ENCODE measurements around the gene MOB1A.
"Not testable (repeated sequence)": the region's sequence is repeated elsewhere in the genome, so short reads cannot be mapped to it uniquely, and the experiment has no call there.

Gene MOB1A

GRCh38 chr2:74178211-74179062 lies at the start of gene MOB1A:
MOB1A (minus strand) TSS chr2:74178879; CDS start chr2:74178674, 205 bp downstream.
- peak; percentile 92 to 93 for DNase-seq (ENCODE audit: low read depth in 2 of 2, low spot score in 1 of 2)

- no peak for DNase-seq (ENCODE audit: low read depth in 2 of 2, low spot score in 1 of 2)
These were observed 49.0 kb upstream of the MOB1A start for GRCh38 chr2:74227646-74228045.

- DNase-seq (ENCODE audit: low read depth in 2 of 2, low spot score in 1 of 2): no peak
These were observed 48.1 kb upstream of the MOB1A start for GRCh38 chr2:74226648-74227213.

GRCh38 chr2:74225698-74226459 lies 47.2 kb upstream of the MOB1A start:
- DNase-seq (ENCODE audit: low read depth in 2 of 2, low spot score in 1 of 2): no peak

- DNase-seq (ENCODE audit: low read depth in 2 of 2, low spot score in 1 of 2): no peak
These were observed 45.5 kb upstream of the MOB1A start for GRCh38 chr2:74223941-74224770.

- no peak for DNase-seq (ENCODE audit: low read depth in 2 of 2, low spot score in 1 of 2)
These were observed 43.6 kb upstream of the MOB1A start for GRCh38 chr2:74222300-74222650.

- no peak for DNase-seq (ENCODE audit: low read depth in 2 of 2, low spot score in 1 of 2)
These were observed 43.1 kb upstream of the MOB1A start for GRCh38 chr2:74221604-74222299.

GRCh38 chr2:74221091-74221490 lies 42.4 kb upstream of the MOB1A start:
- DNase-seq (ENCODE audit: low read depth in 2 of 2, low spot score in 1 of 2): no peak

GRCh38 chr2:74219846-74220486 lies 41.3 kb upstream of the MOB1A start:
- DNase-seq (ENCODE audit: low read depth in 2 of 2, low spot score in 1 of 2): no peak

GRCh38 chr2:74216642-74217041 lies 38.0 kb upstream of the MOB1A start:
- no peak for DNase-seq (ENCODE audit: low read depth in 2 of 2, low spot score in 1 of 2)

GRCh38 chr2:74215771-74216170 lies 37.1 kb upstream of the MOB1A start:
- DNase-seq (ENCODE audit: low read depth in 2 of 2, low spot score in 1 of 2): not testable (repeated sequence)

- no peak for DNase-seq (ENCODE audit: low read depth in 2 of 2, low spot score in 1 of 2)
These were observed 34.2 kb upstream of the MOB1A start for GRCh38 chr2:74212702-74213410.

GRCh38 chr2:74206180-74206688 lies 27.6 kb upstream of the MOB1A start:
- DNase-seq (ENCODE audit: low read depth in 2 of 2, low spot score in 1 of 2): no peak

GRCh38 chr2:74205596-74205995 lies 26.9 kb upstream of the MOB1A start:
- no peak for DNase-seq (ENCODE audit: low read depth in 2 of 2, low spot score in 1 of 2)

- no peak for DNase-seq (ENCODE audit: low read depth in 2 of 2, low spot score in 1 of 2)
These were observed 26.4 kb upstream of the MOB1A start for GRCh38 chr2:74205113-74205512.

- no peak for DNase-seq (ENCODE audit: low read depth in 2 of 2, low spot score in 1 of 2)
These were observed 25.8 kb upstream of the MOB1A start for GRCh38 chr2:74204436-74204835.

GRCh38 chr2:74201596-74201995 lies 22.9 kb upstream of the MOB1A start:
- no peak for DNase-seq (ENCODE audit: low read depth in 2 of 2, low spot score in 1 of 2)

- DNase-seq (ENCODE audit: low read depth in 2 of 2, low spot score in 1 of 2): no peak
These were observed 22.5 kb upstream of the MOB1A start for GRCh38 chr2:74201196-74201595.

GRCh38 chr2:74199871-74200305 lies 21.2 kb upstream of the MOB1A start:
- DNase-seq (ENCODE audit: low read depth in 2 of 2, low spot score in 1 of 2): no peak
